Duodenal mucosa (tissue), 2 donors: Measurements from ENCODE around the gene CEBPZOS.
"Not testable (repeated sequence)": the region's sequence is repeated elsewhere in the genome, so short reads cannot be mapped to it uniquely, and the experiment has no call there.

ENCODE experiments used
- H3K27ac ChIP-seq: one replicate; pipeline ENCODE4 v1.7.0; 2013; ENCODE audit warnings: low read depth, low read length
- H3K27me3 ChIP-seq, 2 donors: one replicate each; pipeline ENCODE4 v1.7.0; 2013; ENCODE audit warnings: low read length in 2 of 2, control low read depth in 1 of 2; ENCODE audit not compliant: insufficient read depth in 2 of 2, control insufficient read depth in 1 of 2
- H3K36me3 ChIP-seq, 2 donors: one replicate each; pipeline ENCODE4 v1.7.0; 2013; ENCODE audit warnings: low read length in 2 of 2, control low read depth in 1 of 2; ENCODE audit not compliant: insufficient read depth in 2 of 2, control insufficient read depth in 1 of 2
- H3K4me1 ChIP-seq, 2 donors: one replicate each; pipeline ENCODE4 v1.7.0; 2013; ENCODE audit warnings: low read length in 2 of 2, control low read depth in 1 of 2; ENCODE audit not compliant: insufficient read depth in 2 of 2, control insufficient read depth in 1 of 2
- H3K4me3 ChIP-seq, 2 donors: one replicate each; pipeline ENCODE4 v1.7.0; 2013; ENCODE audit warnings: low read length in 2 of 2, low read depth in 1 of 2
- H3K9ac ChIP-seq, 2 donors: one replicate each; pipeline ENCODE4 v1.7.0; 2013; ENCODE audit warnings: low read length in 2 of 2, low read depth in 1 of 2
- H3K9me3 ChIP-seq, 2 donors: one replicate each; pipeline ENCODE4 v1.7.0; 2013; ENCODE audit warnings: low read length in 2 of 2, control low read depth in 1 of 2; ENCODE audit not compliant: control insufficient read depth in 1 of 2

Gene CEBPZOS

DNA sequence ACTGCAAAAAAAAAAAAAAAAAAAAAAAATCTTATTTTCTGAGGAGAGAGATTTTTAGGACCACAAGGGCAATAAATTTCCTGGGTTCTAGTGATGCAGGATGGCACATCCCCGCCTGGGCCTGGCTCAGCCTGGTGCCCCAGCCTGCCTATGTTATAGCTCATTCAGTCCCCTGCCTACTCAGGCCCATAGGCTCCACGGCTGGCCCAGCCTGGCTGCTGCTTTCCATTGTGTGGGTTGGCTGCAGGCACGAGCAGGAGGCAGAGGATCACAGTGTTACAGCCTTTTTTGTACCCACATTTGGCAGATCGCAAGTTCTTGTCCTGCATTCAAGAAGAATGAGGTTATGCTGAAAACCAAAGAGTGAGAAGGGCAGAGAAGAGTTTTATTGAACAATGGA lies 5.0 kb upstream of the CEBPZOS start:
- no peaks in the 10 kb centered on the region for H3K9me3 ChIP-seq
- no peaks in the 10 kb centered on the region for H3K27me3 ChIP-seq
- H3K36me3 ChIP-seq: no peaks in the 10 kb centered on the region
- no peak overlapping the region for H3K9ac ChIP-seq
- no peak overlapping the region for H3K27ac ChIP-seq
- peaks cover 0 to 4% of the 10 kb centered on the region in 2 donors for H3K4me1 ChIP-seq
- no peak overlapping the region for H3K4me3 ChIP-seq

- Histone ChIP-seq H3K4me1 (peaks cover 0 to 4% of the 10 kb centered on the region in 2 donors), H3K4me3 (no peak overlapping the region), H3K9ac (no peak overlapping the region), H3K36me3 (no peaks in the 10 kb centered on the region), H3K9me3 (no peaks in the 10 kb centered on the region), H3K27ac (no peak overlapping the region), H3K27me3 (no peaks in the 10 kb centered on the region)
Measured at GRCh38 chr2:37191747-37192146, 4.5 kb upstream of the CEBPZOS start.

- H3K4me1 ChIP-seq: peaks cover 6 to 10% of the 10 kb centered on the region in 2 donors
- no peak overlapping the region for H3K4me3 ChIP-seq
- H3K36me3 ChIP-seq: no peaks in the 10 kb centered on the region
- H3K9ac ChIP-seq: no peak overlapping the region
- H3K9me3 ChIP-seq: no peaks in the 10 kb centered on the region
- no peak overlapping the region for H3K27ac ChIP-seq
- no peaks in the 10 kb centered on the region for H3K27me3 ChIP-seq
Measured at GRCh38 chr2:37192551-37192950, 3.7 kb upstream of the CEBPZOS start.

DNA sequence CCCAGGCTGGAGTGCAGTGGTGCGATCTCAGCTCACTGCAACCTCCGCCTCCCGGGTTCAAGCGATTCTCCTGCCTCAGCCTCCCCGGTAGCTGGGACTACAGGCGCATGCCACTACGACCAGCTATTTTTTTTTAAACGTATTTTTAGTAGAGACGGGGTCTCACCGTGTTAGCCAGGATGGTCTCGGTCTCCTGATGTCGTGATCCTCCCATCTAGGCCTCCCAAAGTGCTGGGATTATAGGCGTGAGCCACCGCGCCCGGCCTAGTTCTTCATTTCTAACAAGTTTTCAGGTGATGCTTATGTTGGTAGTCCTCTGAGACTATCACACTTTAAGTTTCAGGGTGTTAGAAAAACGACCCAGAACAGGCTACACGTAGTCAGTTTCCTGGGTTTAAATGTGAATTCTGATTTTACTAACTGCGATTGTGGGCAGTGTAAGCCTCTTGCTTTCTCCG lies 405 bp upstream of the CEBPZOS start:
- not testable (repeated sequence) for H3K27me3 ChIP-seq, H3K9me3 ChIP-seq, H3K36me3 ChIP-seq
- Histone ChIP-seq H3K27ac (peak overlapping the region; percentile 92), H3K4me1 (peaks cover 6 to 11% of the 10 kb centered on the region in 2 donors), H3K4me3 (peak overlapping the region; percentile 83 to 93), H3K9ac (peak overlapping the region; percentile 75 to 89)

- peaks cover 6 to 11% of the 10 kb centered on the region in 2 donors for H3K4me1 ChIP-seq
- no peak overlapping the region for H3K4me3 ChIP-seq
- peaks cover 0 to 4% of the 10 kb centered on the region in 2 donors for H3K9me3 ChIP-seq
- H3K27ac ChIP-seq: no peak overlapping the region
- H3K9ac ChIP-seq: no peak overlapping the region
- H3K36me3 ChIP-seq: peaks cover 6 to 16% of the 10 kb centered on the region in 2 donors
- no peaks in the 10 kb centered on the region for H3K27me3 ChIP-seq
Measured at GRCh38 chr2:37198681-37199065, 2.4 kb downstream of the CEBPZOS start.

DNA sequence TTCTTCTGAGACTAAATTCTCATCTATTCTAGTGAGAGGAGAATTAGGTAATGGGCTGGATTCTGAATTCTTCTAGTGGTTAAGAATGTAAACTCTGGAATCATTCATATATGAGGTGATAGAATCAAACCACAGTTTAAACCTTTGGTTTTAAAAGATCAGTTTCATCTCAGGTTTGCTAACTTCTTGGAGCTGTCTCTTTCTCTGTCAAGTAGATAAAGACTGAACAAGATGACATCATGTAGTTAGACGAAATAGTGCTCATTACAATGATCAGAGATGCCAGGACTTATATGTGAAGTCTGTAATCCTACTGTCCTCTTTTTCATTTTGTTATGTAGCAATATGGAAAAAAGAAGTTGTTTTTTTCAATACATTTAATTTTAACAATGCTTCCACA lies 4.9 kb downstream of the CEBPZOS start:
- no peak overlapping the region for H3K27ac ChIP-seq
- H3K36me3 ChIP-seq: peaks cover 10 to 36% of the 10 kb centered on the region in 2 donors
- H3K4me3 ChIP-seq: no peak overlapping the region
- H3K9ac ChIP-seq: no peak overlapping the region
- H3K4me1 ChIP-seq: peaks cover 6 to 11% of the 10 kb centered on the region in 2 donors
- peaks cover 2 to 6% of the 10 kb centered on the region in 2 donors for H3K9me3 ChIP-seq
- H3K27me3 ChIP-seq: no peaks in the 10 kb centered on the region

- Histone ChIP-seq H3K36me3 (peaks cover 10 to 41% of the 10 kb centered on the region in 2 donors), H3K9ac (no peak overlapping the region), H3K9me3 (peaks cover 2 to 7% of the 10 kb centered on the region in 2 donors)
Measured at GRCh38 chr2:37201766-37202165, 5.5 kb downstream of the CEBPZOS start.

GRCh38 chr2:37203708-37204107 lies 7.4 kb downstream of the CEBPZOS start:
- no peaks in the 10 kb centered on the region for H3K4me1 ChIP-seq
- peaks cover 15 to 60% of the 10 kb centered on the region in 2 donors for H3K36me3 ChIP-seq
- no peaks in the 10 kb centered on the region for H3K27me3 ChIP-seq
- H3K4me3 ChIP-seq: no peak overlapping the region
- H3K27ac ChIP-seq: no peak overlapping the region
- H3K9me3 ChIP-seq: peaks cover 5 to 16% of the 10 kb centered on the region in 2 donors
- no peak overlapping the region for H3K9ac ChIP-seq

More at GRCh38 chr2:37201766-37202165, 5.5 kb downstream of the CEBPZOS start:
- Histone ChIP-seq H3K4me3 (no peak overlapping the region), H3K4me1 (peaks cover 6 to 11% of the 10 kb centered on the region in 2 donors), H3K27me3 (no peaks in the 10 kb centered on the region), H3K27ac (no peak overlapping the region)

DNA sequence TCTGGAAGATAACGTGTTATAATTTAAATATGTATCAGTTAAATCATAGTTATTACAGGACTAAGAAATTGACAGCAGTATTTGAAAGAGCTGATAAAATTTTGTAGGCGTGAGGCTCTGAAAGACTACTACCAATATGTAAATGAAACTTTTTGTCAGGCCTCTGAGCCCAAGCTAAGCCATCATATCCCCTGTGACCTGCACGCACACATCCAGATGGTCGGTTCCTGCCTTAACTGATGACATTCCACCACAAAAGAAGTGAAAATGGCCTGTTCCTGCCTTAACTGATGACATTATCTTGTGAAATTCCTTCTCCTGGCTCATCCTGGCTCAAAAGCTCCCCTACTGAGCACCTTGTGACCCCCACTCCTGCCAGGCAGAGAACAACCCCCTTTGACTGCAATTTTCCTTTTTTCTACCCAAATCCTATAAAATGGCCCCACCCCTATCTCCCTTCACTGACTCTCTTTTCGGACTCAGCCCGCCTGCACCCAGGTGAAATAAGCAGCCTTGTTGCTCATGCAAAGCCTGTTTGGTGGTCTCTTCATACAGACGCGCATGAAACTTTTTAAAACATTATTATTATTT lies 8.9 kb downstream of the CEBPZOS start:
- H3K27me3 ChIP-seq, H3K4me3 ChIP-seq, H3K27ac ChIP-seq, H3K9ac ChIP-seq, H3K4me1 ChIP-seq: not testable (repeated sequence)
- peaks cover 19 to 74% of the 10 kb centered on the region in 2 donors for H3K36me3 ChIP-seq
- H3K9me3 ChIP-seq: peaks cover 7 to 16% of the 10 kb centered on the region in 2 donors

DNA sequence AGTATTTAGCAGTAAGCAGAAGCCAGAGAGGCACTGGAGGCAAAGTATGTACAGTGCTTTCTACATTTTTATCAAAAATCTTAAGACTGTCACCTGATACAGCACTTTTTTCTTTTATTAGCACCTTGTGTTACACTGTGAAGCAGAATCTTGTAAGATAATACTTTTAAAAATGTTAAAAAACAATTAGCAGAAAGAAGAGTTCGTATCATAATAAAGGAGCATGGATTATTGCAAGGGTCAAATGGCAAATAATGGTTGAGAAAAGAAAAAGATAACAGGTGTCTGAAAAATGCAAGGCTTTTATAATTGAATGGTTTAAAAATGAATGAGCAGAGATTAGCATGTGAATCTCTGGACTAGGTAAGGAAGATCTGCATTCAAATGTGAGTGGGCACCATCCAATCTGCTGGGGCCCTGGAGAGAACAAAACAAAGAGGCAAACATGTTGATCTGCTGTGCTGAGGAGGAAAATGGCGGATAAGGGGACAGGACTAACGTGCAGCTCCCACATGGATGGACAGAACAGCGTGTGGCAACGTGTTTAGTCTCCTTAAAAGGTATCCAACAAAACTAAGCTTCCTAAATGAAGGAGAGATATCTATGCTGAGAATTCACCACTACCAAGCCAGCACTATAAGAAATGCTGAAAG lies 9.5 kb downstream of the CEBPZOS start:
- H3K36me3 ChIP-seq: peaks cover 25 to 81% of the 10 kb centered on the region in 2 donors
- peaks cover 7 to 16% of the 10 kb centered on the region in 2 donors for H3K9me3 ChIP-seq
- H3K27ac ChIP-seq: no peak overlapping the region
- H3K9ac ChIP-seq: no peak overlapping the region
- no peaks in the 10 kb centered on the region for H3K27me3 ChIP-seq
- H3K4me1 ChIP-seq: peaks cover 0 to under 1% of the 10 kb centered on the region in 2 donors
- no peak overlapping the region for H3K4me3 ChIP-seq
